Esophagus muscularis mucosa (tissue), 4 donors: ENCODE data around the gene PEX14. TPM values are rescaled to one million over a fixed set of nuclear protein-coding genes. Genes with fewer than 3 reads are reported as not detected.

Source experiments
- DNase-seq: peaks from one replicate; pipeline ENCODE4 v3.0.0-alpha.2; 2017; ENCODE audit errors: extremely low spot score
- H3K27ac ChIP-seq, 4 donors: fragments of 200-600 bp; sonication (generic); replicated peaks in 1 of 4; 1 replicate in 3 of 4; 2 replicates in 1 of 4; pipeline ENCODE4 v1.5.1; 2016 to 2019; ENCODE audit warnings: mild to moderate bottlenecking in 1 of 4
- H3K27me3 ChIP-seq, 4 donors: fragments of 200-600 bp; sonication (generic); one replicate each; pipeline versions ENCODE4 v1.5.1 to v1.6.0; 2016 to 2019
- H3K36me3 ChIP-seq, 4 donors: fragments of 200-600 bp; sonication (generic); one replicate each; pipeline ENCODE4 v1.5.1; 2016 to 2019
- H3K4me1 ChIP-seq, 4 donors: fragments of 200-600 bp; sonication (generic); one replicate each; pipeline ENCODE4 v1.5.1; 2016 to 2019
- H3K4me3 ChIP-seq, 4 donors: fragments of 200-600 bp; sonication (generic); 1 replicate in 2 of 4; 2 replicates in 2 of 4; pipeline ENCODE4 v1.5.1; 2016 to 2019; ENCODE audit warnings: mild to moderate bottlenecking in 4 of 4, moderate library complexity in 1 of 4
- H3K9me3 ChIP-seq, 4 donors: fragments of 200-600 bp; sonication (generic); 1 replicate in 3 of 4; 2 replicates in 1 of 4; pipeline ENCODE4 v1.5.1; 2016 to 2019
- EP300 ChIP-seq: sonication (generic); formaldehyde crosslinking; IDR thresholded peaks from one replicate; pipeline ENCODE4 v1.6.1; 2017; ENCODE audit warnings: antibody characterized with exemption
- POLR2A ChIP-seq: fragments of 450-650 bp; IDR thresholded peaks from one replicate; pipeline ENCODE4 v1.6.1; 2017; ENCODE audit warnings: antibody characterized with exemption, moderate library complexity, mild to moderate bottlenecking, low read depth
- POLR2AphosphoS5 ChIP-seq, 2 donors: sonication (generic); formaldehyde crosslinking; IDR thresholded peaks; one replicate each; pipeline ENCODE4 v1.6.1; 2017; ENCODE audit warnings: antibody characterized with exemption in 2 of 2
- WGBS: methylation state at CpG from one replicate; pipeline ENCODE4 v1.1.5; 2018; 5-methylcytosine and 5-hydroxymethylcytosine counted together
- intact Hi-C: fragments of 100-400 bp; cut with DNase I; formaldehyde crosslinking; loops from one replicate; pipeline ENCODE4 v1.15.1; 2023
- total RNA-seq, 4 donors: library from RNA; depleted of rRNA; stranded (reverse); fragments of >200 nt; gene quantifications; one replicate each; pipeline versions ENCODE4 v1.1.0 to v1.2.1, GENCODE V29; 2016
- TF ChIP-seq, protein P1 (sequence below), 3 experiments: fragments of 200-600 bp in 2 of 3; fragments of 450-650 bp in 1 of 3; sonication (generic) in 2 of 3; IDR thresholded peaks; one replicate each; pipeline ENCODE4 v1.5.1; 2017 to 2019; ENCODE audit warnings: antibody characterized with exemption in 3 of 3, mild to moderate bottlenecking in 2 of 3, moderate library complexity in 1 of 3

PEX14 gene
- total RNA-seq, 4 donors from 2014 or later, result 16.2 to 24.2 (median 20.1) TPM

DNA sequence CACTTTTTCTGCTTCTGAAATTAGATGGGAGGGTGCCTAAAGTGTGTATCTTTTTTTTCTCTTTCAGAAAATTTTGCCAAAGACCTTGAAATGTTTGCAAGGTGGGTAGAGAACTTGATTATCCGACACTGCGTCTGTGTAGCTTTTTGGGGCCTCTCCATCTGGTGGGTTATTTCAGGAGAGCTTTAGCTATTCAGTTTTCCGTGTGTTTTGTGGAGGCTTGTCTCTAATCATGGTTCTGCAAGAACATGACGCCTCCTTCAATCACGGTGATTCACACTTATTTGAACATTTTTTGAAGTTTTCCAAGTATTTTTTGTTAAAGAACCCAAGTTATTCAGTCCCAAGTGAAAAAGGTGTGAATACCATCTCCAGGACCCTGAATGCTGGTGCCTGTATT, 40.2 kb upstream of the PEX14 start:
- H3K27me3 ChIP-seq, result no peaks in the 10 kb centered on the region
- DNase-seq, result no peak
- no peaks in the 10 kb centered on the region for H3K9me3 ChIP-seq
- H3K4me3 ChIP-seq, result no peak overlapping the region
- H3K27ac ChIP-seq, result no peak overlapping the region
- peaks cover 1 to 7% (median 4%) of the 10 kb centered on the region in 4 donors for H3K36me3 ChIP-seq
- intact Hi-C loops, result loop anchor here (5.0 kb wide), 1 partner anchor 433 kb away; no protein-coding TSS in a partner anchor
- H3K4me1 ChIP-seq, result peaks cover 8 to 21% (median 15%) of the 10 kb centered on the region in 4 donors
- TF ChIP-seq EP300 (no peak), POLR2A (no peak), POLR2AphosphoS5 (IDR thresholded peaks at IDR 0.05) (no peak)
- TF ChIP-seq, protein P1, sequence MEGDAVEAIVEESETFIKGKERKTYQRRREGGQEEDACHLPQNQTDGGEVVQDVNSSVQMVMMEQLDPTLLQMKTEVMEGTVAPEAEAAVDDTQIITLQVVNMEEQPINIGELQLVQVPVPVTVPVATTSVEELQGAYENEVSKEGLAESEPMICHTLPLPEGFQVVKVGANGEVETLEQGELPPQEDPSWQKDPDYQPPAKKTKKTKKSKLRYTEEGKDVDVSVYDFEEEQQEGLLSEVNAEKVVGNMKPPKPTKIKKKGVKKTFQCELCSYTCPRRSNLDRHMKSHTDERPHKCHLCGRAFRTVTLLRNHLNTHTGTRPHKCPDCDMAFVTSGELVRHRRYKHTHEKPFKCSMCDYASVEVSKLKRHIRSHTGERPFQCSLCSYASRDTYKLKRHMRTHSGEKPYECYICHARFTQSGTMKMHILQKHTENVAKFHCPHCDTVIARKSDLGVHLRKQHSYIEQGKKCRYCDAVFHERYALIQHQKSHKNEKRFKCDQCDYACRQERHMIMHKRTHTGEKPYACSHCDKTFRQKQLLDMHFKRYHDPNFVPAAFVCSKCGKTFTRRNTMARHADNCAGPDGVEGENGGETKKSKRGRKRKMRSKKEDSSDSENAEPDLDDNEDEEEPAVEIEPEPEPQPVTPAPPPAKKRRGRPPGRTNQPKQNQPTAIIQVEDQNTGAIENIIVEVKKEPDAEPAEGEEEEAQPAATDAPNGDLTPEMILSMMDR (IDR thresholded peaks at IDR 0.05), result no peak
- 89% methylated on average over 5 of the region's 5 CpGs for WGBS

DNA sequence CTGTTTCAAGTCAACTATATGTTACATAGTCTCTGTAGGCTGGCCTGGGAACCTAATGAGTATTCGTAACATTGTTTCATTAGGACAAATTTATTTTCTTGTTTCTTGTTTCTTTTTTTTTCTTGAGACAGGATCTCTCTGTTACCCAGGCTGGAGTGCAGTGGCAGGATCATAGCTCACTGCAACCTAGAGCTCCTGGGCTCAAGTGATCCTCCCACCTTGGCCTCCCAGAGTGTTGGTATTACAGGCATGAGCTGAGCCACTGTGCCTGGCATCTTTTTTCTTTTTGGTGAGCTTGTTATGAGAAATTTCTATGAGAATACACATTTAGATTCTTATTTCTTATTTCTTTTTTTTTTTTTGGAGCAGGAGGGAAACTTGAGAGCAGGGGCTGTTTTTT, 37.7 kb upstream of the PEX14 start:
- DNase-seq, result no peak
- TF ChIP-seq, protein P1 (IDR thresholded peaks at IDR 0.05), result no peak
- TF ChIP-seq POLR2AphosphoS5 (IDR thresholded peaks at IDR 0.05) (no peak), EP300 (no peak), POLR2A (no peak)
- peaks cover 6 to 11% (median 8%) of the 10 kb centered on the region in 4 donors for H3K36me3 ChIP-seq
- no peaks in the 10 kb centered on the region for H3K27me3 ChIP-seq
- H3K27ac ChIP-seq, result no peak overlapping the region
- H3K4me1 ChIP-seq, result peaks cover 0 to 2% (median 0%) of the 10 kb centered on the region in 4 donors
- no peaks in the 10 kb centered on the region for H3K9me3 ChIP-seq
- no peak overlapping the region for H3K4me3 ChIP-seq
- WGBS, result 90% methylated on average over 1 of the region's 1 CpG
- intact Hi-C loops, result no loop called here

DNA sequence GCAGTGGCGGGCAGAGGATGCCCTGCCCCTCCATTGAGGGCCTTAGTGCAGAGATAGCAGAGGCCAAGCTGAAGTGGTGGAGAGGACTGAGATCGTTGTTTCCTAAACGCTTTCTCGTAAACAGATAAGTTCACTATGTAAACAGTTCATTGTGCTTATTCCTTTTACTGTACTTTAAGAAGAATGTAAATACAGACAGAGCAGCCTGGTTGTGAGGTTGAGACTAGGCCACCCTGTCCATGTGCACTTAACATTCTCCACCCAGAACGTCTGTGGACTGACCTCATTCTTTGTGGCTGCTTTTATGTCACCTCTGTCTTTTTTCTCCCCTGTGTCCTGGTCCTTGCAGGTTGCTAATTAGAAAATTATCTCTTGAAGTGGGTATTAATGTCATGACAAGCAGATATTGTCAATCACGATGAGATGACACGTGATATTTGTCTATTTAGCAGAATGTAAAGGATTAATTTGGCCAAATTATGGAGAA, 36.0 kb upstream of the PEX14 start:
- Histone ChIP-seq H3K27me3 (no peaks in the 10 kb centered on the region), H3K9me3 (no peaks in the 10 kb centered on the region), H3K4me1 (no peaks in the 10 kb centered on the region), H3K36me3 (peaks cover 6 to 11% (median 8%) of the 10 kb centered on the region in 4 donors), H3K27ac (no peak overlapping the region), H3K4me3 (no peak overlapping the region)
- intact Hi-C loops, result no loop called here
- TF ChIP-seq POLR2AphosphoS5 (IDR thresholded peaks at IDR 0.05) (no peak), EP300 (no peak)
- TF ChIP-seq, protein P1 (IDR thresholded peaks at IDR 0.05), result no peak
- no peak for DNase-seq
- 76% methylated on average over 7 of the region's 7 CpGs for WGBS

DNA sequence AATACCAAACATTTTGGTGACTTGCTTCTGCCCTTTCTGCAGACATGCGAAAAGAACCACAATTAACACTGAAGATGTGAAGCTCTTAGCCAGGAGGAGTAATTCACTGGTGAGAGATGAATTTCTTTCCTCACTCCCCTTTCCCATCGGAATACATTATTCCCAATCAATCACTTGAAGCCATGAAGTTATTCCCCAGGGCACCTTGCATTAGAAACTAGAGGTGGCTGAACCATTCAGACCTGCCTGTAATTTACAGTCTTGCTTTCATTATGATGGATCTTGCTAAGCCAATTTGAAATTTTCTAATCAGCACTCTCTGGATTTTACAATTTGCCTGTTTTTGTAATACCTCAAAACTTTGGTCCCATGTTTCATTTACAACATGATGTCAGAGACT, 34.4 kb upstream of the PEX14 start:
- H3K36me3 ChIP-seq, result peaks cover 4 to 22% (median 13%) of the 10 kb centered on the region in 4 donors
- H3K27ac ChIP-seq, result no peak overlapping the region
- TF ChIP-seq POLR2AphosphoS5 (IDR thresholded peaks at IDR 0.05) (no peak), EP300 (no peak), POLR2A (no peak)
- TF ChIP-seq, protein P1 (IDR thresholded peaks at IDR 0.05), result no peak
- intact Hi-C loops, result no loop called here
- no peak for DNase-seq
- H3K4me1 ChIP-seq, result no peaks in the 10 kb centered on the region
- H3K9me3 ChIP-seq, result no peaks in the 10 kb centered on the region
- WGBS, result 98% methylated on average over 2 of the region's 2 CpGs
- no peak overlapping the region for H3K4me3 ChIP-seq
- H3K27me3 ChIP-seq, result no peaks in the 10 kb centered on the region

DNA sequence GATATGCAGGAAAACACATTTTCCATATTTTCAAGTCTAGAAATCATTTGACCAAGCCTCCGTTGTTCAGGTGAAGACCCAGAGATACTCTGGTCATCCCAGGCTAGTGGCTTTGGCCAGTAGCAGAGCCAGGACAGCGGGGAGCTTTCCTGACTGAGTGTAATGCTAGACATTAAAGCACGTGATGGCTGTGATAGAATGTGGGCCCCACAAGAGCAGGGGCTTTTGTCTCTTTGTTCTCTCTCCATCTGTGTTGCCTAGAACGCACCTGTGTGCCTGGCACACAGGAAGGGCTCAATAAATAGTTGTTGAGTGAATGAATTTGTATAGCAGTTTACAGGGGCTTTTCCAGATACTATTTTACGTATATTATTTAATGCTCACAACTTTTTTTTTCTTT, 34.0 kb upstream of the PEX14 start:
- DNase-seq, result no peak
- 89% methylated on average over 5 of the region's 5 CpGs for WGBS
- no peaks in the 10 kb centered on the region for H3K27me3 ChIP-seq
- no peaks in the 10 kb centered on the region for H3K9me3 ChIP-seq
- no peak overlapping the region for H3K4me3 ChIP-seq
- TF ChIP-seq EP300 (no peak), POLR2A (no peak), POLR2AphosphoS5 (IDR thresholded peaks at IDR 0.05) (no peak)
- TF ChIP-seq, protein P1 (IDR thresholded peaks at IDR 0.05), result no peak
- H3K4me1 ChIP-seq, result no peaks in the 10 kb centered on the region
- intact Hi-C loops, result no loop called here
- H3K36me3 ChIP-seq, result peaks cover 4 to 24% (median 13%) of the 10 kb centered on the region in 4 donors
- no peak overlapping the region for H3K27ac ChIP-seq
